ENCODE data around the gene CNOT2.

DNA sequence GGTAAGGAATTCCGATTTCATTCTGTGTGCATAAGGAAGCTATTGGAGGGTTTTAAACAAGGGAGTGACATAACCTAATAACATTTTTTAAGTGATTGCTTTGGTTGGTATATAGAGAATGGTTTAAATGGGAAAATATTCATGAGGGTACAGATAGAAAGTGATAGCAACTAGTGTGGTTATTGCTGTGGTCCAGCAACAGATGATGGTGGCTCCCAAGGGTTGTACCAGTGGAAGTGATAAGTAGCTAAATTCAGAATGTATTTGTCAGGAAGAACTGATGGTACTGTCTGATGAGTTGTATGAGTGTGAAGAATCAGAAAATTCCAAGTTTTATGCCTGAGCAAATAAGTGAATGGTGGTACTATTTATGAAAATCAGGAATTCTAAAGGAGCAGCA, 2.6 kb upstream of the CNOT2 start:
- TF ChIP-seq, protein P1, sequence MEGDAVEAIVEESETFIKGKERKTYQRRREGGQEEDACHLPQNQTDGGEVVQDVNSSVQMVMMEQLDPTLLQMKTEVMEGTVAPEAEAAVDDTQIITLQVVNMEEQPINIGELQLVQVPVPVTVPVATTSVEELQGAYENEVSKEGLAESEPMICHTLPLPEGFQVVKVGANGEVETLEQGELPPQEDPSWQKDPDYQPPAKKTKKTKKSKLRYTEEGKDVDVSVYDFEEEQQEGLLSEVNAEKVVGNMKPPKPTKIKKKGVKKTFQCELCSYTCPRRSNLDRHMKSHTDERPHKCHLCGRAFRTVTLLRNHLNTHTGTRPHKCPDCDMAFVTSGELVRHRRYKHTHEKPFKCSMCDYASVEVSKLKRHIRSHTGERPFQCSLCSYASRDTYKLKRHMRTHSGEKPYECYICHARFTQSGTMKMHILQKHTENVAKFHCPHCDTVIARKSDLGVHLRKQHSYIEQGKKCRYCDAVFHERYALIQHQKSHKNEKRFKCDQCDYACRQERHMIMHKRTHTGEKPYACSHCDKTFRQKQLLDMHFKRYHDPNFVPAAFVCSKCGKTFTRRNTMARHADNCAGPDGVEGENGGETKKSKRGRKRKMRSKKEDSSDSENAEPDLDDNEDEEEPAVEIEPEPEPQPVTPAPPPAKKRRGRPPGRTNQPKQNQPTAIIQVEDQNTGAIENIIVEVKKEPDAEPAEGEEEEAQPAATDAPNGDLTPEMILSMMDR (IDR thresholded peaks at IDR 0.05 in 4 of 5, conservative IDR thresholded peaks at IDR 0.05 in 1 of 5): no peak
- no peak for TF ChIP-seq POLR2A (IDR thresholded peaks at IDR 0.05)

Data from gastrocnemius medialis (tissue), 4 donors.